ENCODE measurements around the gene COL5A1. TPM values are rescaled to one million over a fixed set of nuclear protein-coding genes. Genes with fewer than 3 reads are reported as not detected.

Gene COL5A1
- total and polyA plus RNA-seq, 2 experiments from 2014 or later = 211 to 812 TPM

DNA sequence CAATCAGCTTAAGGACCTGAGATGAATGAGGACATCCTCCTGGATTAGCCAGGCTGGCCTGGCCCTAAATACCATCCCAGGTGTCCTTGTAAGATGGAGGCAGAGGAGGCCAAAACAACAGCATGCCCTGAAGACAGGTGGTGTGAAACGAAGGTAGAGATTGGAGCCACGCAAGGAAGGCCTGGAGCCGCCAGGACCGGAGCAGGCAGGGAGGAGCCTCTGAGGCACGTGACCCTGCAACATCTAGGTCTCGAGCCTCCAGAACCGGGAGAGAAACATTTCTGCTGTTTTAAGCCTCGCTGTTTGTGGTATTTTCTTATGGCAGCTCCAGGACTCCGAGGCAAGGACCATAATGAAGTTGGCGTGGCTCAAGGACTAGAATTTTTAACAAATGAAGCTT is 9.7 kb upstream of the COL5A1 start:
- H3K9me3 ChIP-seq (ENCODE audit: low read depth) = no peaks in the 10 kb centered on the region

GRCh38 chr9:134632329-134632728 is 9.3 kb upstream of the COL5A1 start:
- no peak for DNase-seq
- H3K79me2 ChIP-seq (ENCODE audit: insufficient read depth) = no peaks in the 10 kb centered on the region
- no peak overlapping the region for H3K4me3 ChIP-seq
- H3K36me3 ChIP-seq (ENCODE audit: low read depth) = no peaks in the 10 kb centered on the region
- no peak overlapping the region for H3K9ac ChIP-seq
- in situ Hi-C loops (cut with MboI) = no loop called here
- H3K4me2 ChIP-seq (ENCODE audit: unreplicated experiment) = no peak overlapping the region
- H3K9me2 ChIP-seq (ENCODE audit: insufficient read depth) = no peaks in the 10 kb centered on the region
- no peaks in the 10 kb centered on the region for H3K4me1 ChIP-seq (ENCODE audit: insufficient read depth)
- H3F3A ChIP-seq (ENCODE audit: insufficient read depth) = no peaks in the 10 kb centered on the region
- TF ChIP-seq EZH2phosphoT487 (IDR thresholded peaks at IDR 0.05; ENCODE audit: insufficient read depth, low read depth) = no peak
- TF ChIP-seq EZH2 (IDR thresholded peaks at IDR 0.05; ENCODE audit: insufficient read depth, poor library complexity, severe bottlenecking) = no peak
- 93 to 94% methylated on average over 9 of the region's 9 CpGs for WGBS, 2 experiments (ENCODE audit: low coverage in 1 of 2, low lambda C conversion rate in 2 of 2, missing lambda C conversion rate in 2 of 2)
- H3K27me3 ChIP-seq (replicated peaks; ENCODE audit: insufficient read depth) = no peaks in the 10 kb centered on the region
- H3K9me3 ChIP-seq (ENCODE audit: low read depth) = no peaks in the 10 kb centered on the region
- no peak overlapping the region for H2AFZ ChIP-seq
- no peak overlapping the region for H3K27ac ChIP-seq
- no peaks in the 10 kb centered on the region for H4K20me1 ChIP-seq (ENCODE audit: insufficient read depth)

More for the DNA sequence above, 9.7 kb upstream of the COL5A1 start:
- Histone ChIP-seq H3K4me1 (ENCODE audit: insufficient read depth) (0 out of 2 replicates have a peak, but pooled peaks cover under 1% of the 10 kb centered on the region), H3K4me3 (no peak overlapping the region), H3F3A (ENCODE audit: insufficient read depth) (no peaks in the 10 kb centered on the region), H3K9ac (no peak overlapping the region), H2AFZ (no peak overlapping the region), H3K36me3 (ENCODE audit: low read depth) (no peaks in the 10 kb centered on the region), H3K27me3 (replicated peaks; ENCODE audit: insufficient read depth) (no peaks in the 10 kb centered on the region), H3K79me2 (ENCODE audit: insufficient read depth) (no peaks in the 10 kb centered on the region), H3K4me2 (ENCODE audit: unreplicated experiment) (no peak overlapping the region), H3K27ac (no peak overlapping the region), H3K9me2 (ENCODE audit: insufficient read depth) (no peaks in the 10 kb centered on the region), H4K20me1 (ENCODE audit: insufficient read depth) (no peaks in the 10 kb centered on the region)
- no peak for DNase-seq
- no peak for TF ChIP-seq EZH2 (IDR thresholded peaks at IDR 0.05; ENCODE audit: insufficient read depth, poor library complexity, severe bottlenecking)
- TF ChIP-seq EZH2phosphoT487 (IDR thresholded peaks at IDR 0.05; ENCODE audit: insufficient read depth, low read depth) = no peak
- in situ Hi-C loops (cut with MboI) = no loop called here
- 90 to 94% methylated on average over 10 of the region's 10 CpGs for WGBS, 2 experiments (ENCODE audit: low coverage in 1 of 2, low lambda C conversion rate in 2 of 2, missing lambda C conversion rate in 2 of 2)

DNA sequence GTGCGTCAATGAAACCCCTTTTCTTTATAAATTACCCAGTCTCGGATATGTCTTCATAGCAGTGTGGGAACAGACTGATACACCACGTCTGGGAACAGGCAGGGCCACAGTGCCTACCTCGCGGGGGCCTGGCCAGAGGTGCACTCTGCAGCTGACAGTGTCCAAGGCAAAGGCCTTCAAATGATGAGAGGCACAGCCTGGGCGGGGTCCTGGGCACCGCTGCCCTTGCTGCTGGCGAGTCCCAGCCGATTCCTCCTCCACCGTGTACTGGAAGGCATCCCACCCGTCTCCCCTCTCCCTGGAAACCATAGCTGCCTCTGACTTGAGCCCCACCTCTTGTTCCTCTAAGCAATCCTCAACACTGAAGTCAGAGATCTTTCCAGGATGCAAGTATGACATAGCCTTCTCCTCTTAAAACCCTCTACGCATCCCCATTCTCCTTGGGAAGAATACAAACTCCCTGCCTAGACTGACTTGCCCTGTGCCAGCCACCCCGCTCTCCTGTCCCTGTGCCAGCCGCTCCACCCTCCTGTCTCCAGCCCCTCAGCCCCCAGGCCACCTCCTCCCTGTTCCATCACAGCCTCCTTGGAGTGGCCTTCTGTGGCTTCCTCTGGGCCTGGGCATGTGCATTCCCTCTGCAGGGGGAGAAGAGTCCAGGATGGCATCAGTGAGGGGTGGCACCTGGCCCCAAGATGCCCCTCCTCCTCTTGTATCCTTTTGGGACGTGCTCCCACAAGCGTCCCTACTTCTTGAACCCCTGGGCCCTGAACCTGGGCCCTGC is 8.1 kb upstream of the COL5A1 start:
- Histone ChIP-seq H2AFZ (no peak overlapping the region), H3K79me2 (ENCODE audit: insufficient read depth) (no peaks in the 10 kb centered on the region), H3F3A (ENCODE audit: insufficient read depth) (no peaks in the 10 kb centered on the region), H3K36me3 (ENCODE audit: low read depth) (no peaks in the 10 kb centered on the region), H3K27ac (no peak overlapping the region), H3K9ac (no peak overlapping the region), H3K4me3 (no peak overlapping the region), H3K9me3 (ENCODE audit: low read depth) (no peaks in the 10 kb centered on the region), H3K4me1 (ENCODE audit: insufficient read depth) (no peaks in the 10 kb centered on the region), H3K9me2 (ENCODE audit: insufficient read depth) (no peaks in the 10 kb centered on the region), H3K27me3 (replicated peaks; ENCODE audit: insufficient read depth) (no peaks in the 10 kb centered on the region), H4K20me1 (ENCODE audit: insufficient read depth) (no peaks in the 10 kb centered on the region), H3K4me2 (ENCODE audit: unreplicated experiment) (no peak overlapping the region)
- no peak for DNase-seq
- in situ Hi-C loops (cut with MboI) = no loop called here
- no peak for TF ChIP-seq EZH2phosphoT487 (IDR thresholded peaks at IDR 0.05; ENCODE audit: insufficient read depth, low read depth)
- no peak for TF ChIP-seq EZH2 (IDR thresholded peaks at IDR 0.05; ENCODE audit: insufficient read depth, poor library complexity, severe bottlenecking)
- WGBS, 2 experiments (ENCODE audit: low coverage in 1 of 2, low lambda C conversion rate in 2 of 2, missing lambda C conversion rate in 2 of 2) = 87 to 89% methylated on average over 14 to 16 of the region's 16 CpGs

GRCh38 chr9:134634176-134634575 is 7.4 kb upstream of the COL5A1 start:
- no peak overlapping the region for H3K4me3 ChIP-seq
- no peaks in the 10 kb centered on the region for H3K9me3 ChIP-seq (ENCODE audit: low read depth)
- in situ Hi-C loops (cut with MboI) = no loop called here
- no peaks in the 10 kb centered on the region for H4K20me1 ChIP-seq (ENCODE audit: insufficient read depth)
- no peak overlapping the region for H3K9ac ChIP-seq
- no peak overlapping the region for H3K27ac ChIP-seq
- no peaks in the 10 kb centered on the region for H3K4me1 ChIP-seq (ENCODE audit: insufficient read depth)
- no peaks in the 10 kb centered on the region for H3K36me3 ChIP-seq (ENCODE audit: low read depth)
- no peaks in the 10 kb centered on the region for H3K9me2 ChIP-seq (ENCODE audit: insufficient read depth)
- no peak for DNase-seq
- no peaks in the 10 kb centered on the region for H3K79me2 ChIP-seq (ENCODE audit: insufficient read depth)
- no peak overlapping the region for H3K4me2 ChIP-seq (ENCODE audit: unreplicated experiment)
- H2AFZ ChIP-seq = no peak overlapping the region
- WGBS, 2 experiments (ENCODE audit: low coverage in 1 of 2, low lambda C conversion rate in 2 of 2, missing lambda C conversion rate in 2 of 2) = 90 to 95% methylated on average over 9 of the region's 9 CpGs
- no peaks in the 10 kb centered on the region for H3F3A ChIP-seq (ENCODE audit: insufficient read depth)
- H3K27me3 ChIP-seq (replicated peaks; ENCODE audit: insufficient read depth) = no peaks in the 10 kb centered on the region
- TF ChIP-seq EZH2 (IDR thresholded peaks at IDR 0.05; ENCODE audit: insufficient read depth, poor library complexity, severe bottlenecking) (no peak), EZH2phosphoT487 (IDR thresholded peaks at IDR 0.05; ENCODE audit: insufficient read depth, low read depth) (no peak)
